Activated gamma-delta T cell (primary cell): ENCODE data around the gene SDK2.

Experiments used
- DNase-seq: peaks from one replicate; lab custom pipeline; 2025; lab: John Stamatoyannopoulos, UW

SDK2 gene

GRCh38 chr17:73586275-73586832 lies 57.9 kb downstream of the SDK2 start:
- DNase-seq: no peak

GRCh38 chr17:73585583-73585982 lies 58.7 kb downstream of the SDK2 start:
- DNase-seq: no peak

DNA sequence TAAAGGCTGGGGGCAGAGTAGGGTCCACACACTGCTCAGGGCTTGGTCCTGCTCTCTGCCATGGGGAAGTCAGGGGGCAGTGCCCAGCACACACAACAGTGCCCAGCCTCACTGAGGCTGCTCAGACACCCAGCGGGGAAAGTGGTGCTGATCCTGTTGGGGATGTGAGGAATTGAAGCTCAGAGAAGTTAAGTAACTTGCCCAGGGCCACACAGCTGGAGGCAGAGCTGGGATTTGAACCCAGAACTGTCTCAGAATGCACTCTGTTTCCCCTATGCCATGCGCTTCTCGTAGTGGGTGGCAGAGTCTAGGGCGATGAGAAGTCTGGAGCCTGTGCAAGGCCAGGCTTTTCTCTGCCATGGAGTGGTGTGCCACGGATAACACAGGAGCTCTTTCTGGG lies 59.3 kb downstream of the SDK2 start:
- DNase-seq: no peak

DNA sequence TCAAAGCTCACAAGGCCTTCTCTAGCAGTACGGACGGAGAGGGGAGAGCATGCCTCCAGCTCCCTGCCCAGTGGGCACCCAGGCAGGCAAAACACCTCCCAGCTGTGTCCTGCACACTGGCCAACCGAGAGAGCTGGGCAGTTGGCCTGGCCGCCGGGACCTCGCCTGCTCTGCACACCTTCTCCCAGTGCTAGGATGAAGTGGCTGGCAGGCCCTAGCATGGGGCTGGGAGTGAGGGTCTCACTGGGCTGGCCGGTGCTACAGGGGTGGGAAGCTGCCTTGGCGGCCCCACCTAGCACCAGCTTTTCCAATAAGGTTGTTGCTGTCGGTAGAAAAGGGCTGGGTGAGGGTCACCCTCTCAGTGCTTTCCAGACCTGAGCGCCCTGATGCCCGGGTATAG lies 60.2 kb downstream of the SDK2 start:
- DNase-seq: no peak

GRCh38 chr17:73582821-73583220 lies 61.4 kb downstream of the SDK2 start:
- DNase-seq: no peak

GRCh38 chr17:73582359-73582758 lies 61.9 kb downstream of the SDK2 start:
- no peak for DNase-seq

GRCh38 chr17:73581379-73581778 lies 62.9 kb downstream of the SDK2 start:
- DNase-seq: no peak

- no peak for DNase-seq
These were observed 64.1 kb downstream of the SDK2 start for GRCh38 chr17:73580073-73580710.

- DNase-seq: no peak
These were observed 67.6 kb downstream of the SDK2 start for GRCh38 chr17:73576556-73577098.

- no peak for DNase-seq
These were observed 68.6 kb downstream of the SDK2 start for GRCh38 chr17:73575470-73576221.

DNA sequence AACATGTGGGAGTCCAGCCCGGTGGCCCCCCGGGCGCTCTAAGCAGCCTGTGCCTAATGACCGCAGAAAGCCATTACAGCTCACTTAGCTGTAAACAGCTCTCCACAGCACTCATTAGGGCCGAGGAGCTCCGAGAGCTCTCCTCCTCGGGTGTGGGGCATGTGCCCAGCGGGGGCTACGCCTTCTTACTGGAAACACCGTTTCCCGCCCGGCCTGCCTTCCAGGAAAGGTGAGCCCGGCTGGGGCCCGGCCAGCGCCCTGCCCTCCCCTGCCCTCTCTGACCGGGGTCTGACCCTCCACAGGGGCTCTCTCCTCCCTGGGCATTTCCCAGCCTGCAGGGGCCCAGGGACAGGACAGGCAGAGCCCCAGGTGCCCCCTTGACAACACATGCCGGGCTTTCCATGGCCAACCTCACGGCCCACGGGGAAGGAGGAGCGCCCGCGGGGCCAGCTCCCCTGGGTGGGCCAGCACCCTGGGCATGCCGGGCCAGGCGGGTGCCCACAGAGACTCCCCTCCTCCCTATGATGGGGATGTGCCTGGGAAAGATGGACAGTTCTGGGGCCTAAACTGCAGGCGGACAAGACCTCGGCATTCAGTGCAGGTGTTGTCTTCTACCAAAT lies 72.6 kb downstream of the SDK2 start:
- DNase-seq: no peak

GRCh38 chr17:73569762-73570319 lies 74.4 kb downstream of the SDK2 start:
- DNase-seq: no peak

- no peak for DNase-seq
These were observed 75.3 kb downstream of the SDK2 start for GRCh38 chr17:73568934-73569333.

GRCh38 chr17:73566905-73567782 lies 77.1 kb downstream of the SDK2 start:
- no peak for DNase-seq

- DNase-seq: no peak
These were observed 79.4 kb downstream of the SDK2 start for GRCh38 chr17:73564843-73565242.

DNA sequence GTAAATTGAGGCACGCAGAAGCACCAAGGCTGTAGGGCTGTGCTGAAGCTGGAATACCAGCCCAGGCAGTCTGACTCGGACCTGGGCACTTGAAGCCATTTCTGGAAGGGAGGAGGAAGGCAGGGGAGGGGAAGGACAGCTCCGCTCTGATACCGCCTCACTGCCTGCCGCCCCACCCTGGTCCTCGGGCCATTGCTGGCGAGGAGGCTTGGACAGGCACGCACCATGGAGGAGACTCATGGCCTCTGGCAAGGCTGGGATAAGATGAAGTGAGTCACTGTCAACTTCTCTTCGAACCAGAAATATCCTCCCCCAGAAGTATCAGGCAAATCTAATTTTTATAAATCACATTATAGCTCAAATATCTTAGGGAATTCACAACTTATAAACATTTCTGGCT lies 81.3 kb downstream of the SDK2 start:
- DNase-seq: no peak

DNA sequence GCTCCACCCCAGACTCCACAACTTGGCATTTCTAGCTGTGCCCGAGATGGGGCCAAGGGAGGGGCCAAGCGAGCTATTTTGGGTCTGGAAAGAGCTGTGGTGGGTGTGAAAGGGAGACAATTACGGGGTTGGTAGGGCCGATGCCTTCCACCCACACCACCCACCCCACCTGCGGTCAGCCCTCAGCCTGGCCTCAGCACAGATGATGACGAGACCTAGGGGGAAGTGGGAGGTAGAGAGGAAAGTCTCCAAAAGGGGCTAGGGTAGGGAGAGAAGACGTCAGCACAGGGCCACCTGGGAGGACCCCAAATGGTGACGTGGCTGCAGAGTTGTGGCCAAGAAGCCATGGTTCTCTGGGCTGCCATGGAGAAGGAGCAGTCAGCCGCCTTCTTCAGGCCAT lies 83.1 kb downstream of the SDK2 start:
- DNase-seq: no peak

DNA sequence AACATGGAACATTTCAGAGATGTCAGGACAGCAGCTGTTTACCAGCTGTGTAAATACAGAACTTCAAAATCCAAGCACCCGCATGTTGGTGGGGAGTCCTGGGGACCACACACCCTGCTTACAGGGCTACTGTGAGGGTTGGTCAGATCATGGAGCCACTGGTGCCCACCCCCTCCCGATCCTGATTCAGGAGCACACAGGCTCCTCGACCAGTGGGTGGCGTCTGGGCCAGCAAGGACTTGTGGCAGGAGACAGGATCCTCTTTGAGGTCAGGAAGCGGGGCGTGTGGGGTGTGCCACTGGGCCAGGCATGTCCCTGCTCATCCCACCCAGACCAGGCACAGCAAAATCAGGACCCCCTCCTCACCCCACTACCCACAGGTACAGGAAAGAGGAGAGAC lies 83.6 kb downstream of the SDK2 start:
- no peak for DNase-seq

DNA sequence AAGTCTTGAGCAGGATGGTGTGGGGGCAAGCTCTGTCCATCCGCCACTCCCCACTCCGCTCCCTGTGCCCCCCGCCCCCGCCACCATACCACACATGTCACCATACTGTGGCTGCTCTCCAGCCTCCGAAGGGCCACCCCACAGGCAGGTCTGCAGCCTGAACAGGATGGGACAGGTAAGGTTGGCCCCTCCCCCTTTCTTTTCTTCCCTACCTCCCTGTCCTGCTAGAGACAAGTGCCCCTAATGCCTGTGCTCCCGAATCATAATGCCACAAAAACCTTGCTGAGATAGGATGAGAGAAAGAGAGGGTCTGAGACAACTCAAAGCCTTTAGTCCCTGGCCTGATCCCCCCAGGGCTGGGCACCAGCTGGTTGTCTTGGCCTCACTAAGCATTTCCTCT lies 84.7 kb downstream of the SDK2 start:
- no peak for DNase-seq

DNA sequence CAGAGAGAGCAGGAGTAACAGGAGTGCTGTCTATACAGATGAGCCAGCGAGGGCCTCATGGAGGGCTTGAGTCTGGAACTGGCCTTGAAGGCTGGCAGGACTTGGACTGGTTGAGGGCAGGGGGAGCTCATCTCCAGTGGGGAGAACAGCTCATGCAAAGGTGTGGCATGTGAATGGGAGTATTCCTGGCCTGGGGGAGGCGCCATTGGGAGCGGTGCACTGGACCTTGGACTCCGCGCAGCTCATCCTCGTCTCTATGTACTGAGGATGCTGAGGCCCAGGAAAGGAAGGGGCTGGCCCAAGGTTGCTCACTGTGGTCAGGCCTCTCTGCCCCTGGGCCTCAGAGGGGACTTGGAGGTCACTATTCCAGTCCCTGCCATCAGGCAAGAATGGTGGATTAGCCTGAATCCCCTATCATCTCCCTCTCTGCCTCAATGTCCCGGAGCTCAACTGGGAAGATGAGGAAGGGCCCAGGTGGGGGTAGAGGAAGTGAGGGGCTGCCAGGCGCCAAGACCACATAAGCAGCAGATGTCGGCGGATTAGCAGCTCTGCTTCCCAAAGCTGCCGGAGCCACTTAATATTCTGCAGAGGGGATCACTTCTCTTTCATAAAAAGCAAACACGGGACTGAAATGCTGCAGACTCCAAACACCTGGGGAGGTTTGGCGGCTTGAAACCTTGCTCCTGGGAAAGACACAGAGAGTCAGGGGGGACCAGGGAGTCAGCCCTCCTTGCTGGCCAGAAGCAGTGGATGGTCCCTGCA lies 88.9 kb downstream of the SDK2 start:
- no peak for DNase-seq

DNA sequence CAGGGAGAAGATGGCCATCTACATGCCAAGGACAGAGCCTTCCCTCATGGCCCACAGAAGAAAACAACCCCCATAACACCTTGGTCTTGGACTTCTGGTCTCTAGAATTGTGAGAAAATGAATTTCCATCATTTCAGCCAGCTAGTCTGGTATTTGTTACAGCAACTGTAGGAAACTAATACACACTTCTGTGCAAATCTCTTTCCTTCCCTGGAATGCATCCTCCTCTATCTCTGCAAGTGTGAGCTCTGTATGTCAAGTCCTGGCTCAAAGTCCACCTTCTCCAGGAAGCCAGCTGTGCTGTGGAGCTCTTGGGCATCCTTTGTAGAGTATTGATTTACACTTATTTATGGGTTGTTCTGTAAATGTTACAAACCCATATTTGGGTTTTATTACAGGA lies 89.7 kb downstream of the SDK2 start:
- DNase-seq: no peak
